HEK293 (cell line): ENCODE data around the gene THBS3.

Experiments used
- CTCF ChIA-PET: fragments of 350-600 bp; formaldehyde crosslinking; extraction: SDS; loops from one replicate; lab custom pipeline; 2021; ENCODE audit warnings: antibody characterized with exemption; lab: Yijun Ruan, JAX
- POLR2A ChIA-PET: fragments of 300-600 bp; formaldehyde crosslinking; extraction: SDS; loops from one replicate; lab custom pipeline; 2020; ENCODE audit warnings: antibody characterized with exemption, inconsistent platforms; lab: Yijun Ruan, JAX
- H3K27ac ChIP-seq: fragments of 200-500 bp; sonication (Bioruptor generic); 2 replicates; pipeline ENCODE4 v1.5.1; 2014; ENCODE audit warnings: low read depth, low read length, control low read depth, inconsistent platforms; ENCODE audit errors: extremely low read depth
- H3K36me3 ChIP-seq, 2 experiments: fragments of 200-500 bp in 1 of 2; sonication (Bioruptor generic) in 1 of 2; 1 replicate in 1 of 2; 2 replicates in 1 of 2; pipeline ENCODE4 v1.5.1; 2014 to 2017; ENCODE audit warnings: inconsistent platforms in 2 of 2, low read length in 2 of 2; ENCODE audit not compliant: control insufficient read depth in 2 of 2, insufficient read depth in 1 of 2
- H3K4me1 ChIP-seq: fragments of 200-500 bp; sonication (Bioruptor generic); 2 replicates; pipeline ENCODE4 v1.5.1; 2014; ENCODE audit warnings: mild to moderate bottlenecking, low read length, inconsistent platforms; ENCODE audit not compliant: control insufficient read depth, insufficient read depth
- H3K4me3 ChIP-seq: 2 replicates; pipeline ENCODE4 v1.5.1; 2011; ENCODE audit warnings: low read depth, mild to moderate bottlenecking, control low read depth, low read length, moderate library complexity
- H3K9me3 ChIP-seq: fragments of 200-500 bp; sonication (Bioruptor generic); 2 replicates; pipeline ENCODE4 v1.5.1; 2014; ENCODE audit warnings: low read depth, low read length, inconsistent platforms; ENCODE audit not compliant: control insufficient read depth, insufficient read depth
- IKZF3 ChIP-seq: fragments of 450-650 bp; IDR thresholded peaks from 2 replicates; pipeline ENCODE4 v1.5.0; 2018; ENCODE audit warnings: missing biosample characterization, mild to moderate bottlenecking, missing genetic modification characterization, moderate library complexity
- KLF16 ChIP-seq: fragments of 450-650 bp; formaldehyde crosslinking; IDR thresholded peaks from 2 replicates; pipeline ENCODE4 v1.5.1; 2017; ENCODE audit warnings: missing biosample characterization, missing genetic modification characterization
- KLF9 ChIP-seq: fragments of 450-650 bp; formaldehyde crosslinking; IDR thresholded peaks from 2 replicates; pipeline ENCODE4 v1.5.1; 2016; ENCODE audit warnings: missing biosample characterization, missing genetic modification characterization, low read depth
- REPIN1 ChIP-seq: fragments of 450-650 bp; formaldehyde crosslinking; IDR thresholded peaks from 2 replicates; pipeline ENCODE4 v1.5.1; 2017; ENCODE audit warnings: missing biosample characterization, missing genetic modification characterization, low read depth
- SCRT2 ChIP-seq: fragments of 450-650 bp; formaldehyde crosslinking; IDR thresholded peaks from 2 replicates; pipeline ENCODE4 v1.5.1; 2016; ENCODE audit warnings: missing biosample characterization, missing genetic modification characterization
- SETDB1 ChIP-seq: IDR thresholded peaks from one replicate; pipeline ENCODE4 v1.6.1; 2017; ENCODE audit warnings: mild to moderate bottlenecking, low read length, moderate library complexity, mixed read lengths; ENCODE audit not compliant: insufficient read length
- ZBTB20 ChIP-seq: fragments of 450-650 bp; formaldehyde crosslinking; IDR thresholded peaks from 2 replicates; pipeline ENCODE4 v1.5.1; 2016; ENCODE audit warnings: missing biosample characterization, missing genetic modification characterization
- ZBTB8A ChIP-seq: fragments of 450-650 bp; formaldehyde crosslinking; IDR thresholded peaks from 2 replicates; pipeline ENCODE4 v1.5.1; 2016; ENCODE audit warnings: missing biosample characterization, missing genetic modification characterization
- ZNF132 ChIP-seq: fragments of 450-650 bp; formaldehyde crosslinking; IDR thresholded peaks from 2 replicates; pipeline ENCODE4 v1.5.1; 2017; ENCODE audit warnings: missing biosample characterization, missing genetic modification characterization, borderline replicate concordance
- ZNF133 ChIP-seq: fragments of 450-650 bp; formaldehyde crosslinking; IDR thresholded peaks from 2 replicates; pipeline ENCODE4 v1.5.1; 2016; ENCODE audit warnings: missing biosample characterization, missing genetic modification characterization
- ZNF174 ChIP-seq: fragments of 450-650 bp; formaldehyde crosslinking; IDR thresholded peaks from 2 replicates; pipeline ENCODE4 v1.5.0; 2017; ENCODE audit warnings: missing biosample characterization, mild to moderate bottlenecking, missing genetic modification characterization
- ZNF214 ChIP-seq: fragments of 450-650 bp; formaldehyde crosslinking; IDR thresholded peaks from 2 replicates; pipeline ENCODE4 v1.5.1; 2017; ENCODE audit warnings: missing biosample characterization, mild to moderate bottlenecking, missing genetic modification characterization, borderline replicate concordance
- ZNF248 ChIP-seq: fragments of 450-650 bp; formaldehyde crosslinking; IDR thresholded peaks from 2 replicates; pipeline ENCODE4 v1.5.1; 2017; ENCODE audit warnings: missing biosample characterization, missing genetic modification characterization
- ZNF350 ChIP-seq: fragments of 450-650 bp; formaldehyde crosslinking; IDR thresholded peaks from 2 replicates; pipeline ENCODE4 v1.5.0; 2017; ENCODE audit warnings: missing biosample characterization, mild to moderate bottlenecking, missing genetic modification characterization
- ZNF394 ChIP-seq: fragments of 450-650 bp; formaldehyde crosslinking; IDR thresholded peaks from 2 replicates; pipeline ENCODE4 v1.5.1; 2016; ENCODE audit warnings: missing biosample characterization, missing genetic modification characterization, mild to moderate bottlenecking, moderate library complexity, borderline replicate concordance
- ZNF416 ChIP-seq: fragments of 450-650 bp; formaldehyde crosslinking; IDR thresholded peaks from 2 replicates; pipeline ENCODE4 v1.5.1; 2016; ENCODE audit warnings: missing biosample characterization, missing genetic modification characterization
- ZNF510 ChIP-seq: fragments of 450-650 bp; formaldehyde crosslinking; IDR thresholded peaks from 2 replicates; pipeline ENCODE4 v1.5.1; 2018; ENCODE audit warnings: mild to moderate bottlenecking, missing genetic modification characterization, missing biosample characterization; ENCODE audit not compliant: insufficient replicate concordance
- ZNF521 ChIP-seq: fragments of 450-650 bp; formaldehyde crosslinking; IDR thresholded peaks from 2 replicates; pipeline ENCODE4 v1.5.1; 2017; ENCODE audit warnings: missing biosample characterization, mild to moderate bottlenecking, missing genetic modification characterization
- ZNF549 ChIP-seq: fragments of 450-650 bp; IDR thresholded peaks from 2 replicates; pipeline ENCODE4 v1.5.1; 2018; ENCODE audit warnings: missing biosample characterization, missing genetic modification characterization, mild to moderate bottlenecking, inconsistent platforms, moderate library complexity
- ZNF560 ChIP-seq: fragments of 450-650 bp; formaldehyde crosslinking; IDR thresholded peaks from 2 replicates; pipeline ENCODE4 v1.5.1; 2017; ENCODE audit warnings: missing biosample characterization, missing genetic modification characterization, borderline replicate concordance
- ZNF621 ChIP-seq: fragments of 450-650 bp; formaldehyde crosslinking; IDR thresholded peaks from 2 replicates; pipeline ENCODE4 v1.5.1; 2017; ENCODE audit warnings: missing biosample characterization, missing genetic modification characterization
- ZNF629 ChIP-seq: fragments of 450-650 bp; formaldehyde crosslinking; IDR thresholded peaks from 2 replicates; pipeline ENCODE4 v1.5.1; 2017; ENCODE audit warnings: missing biosample characterization, missing genetic modification characterization
- ZNF654 ChIP-seq: fragments of 450-650 bp; formaldehyde crosslinking; IDR thresholded peaks from 2 replicates; pipeline ENCODE4 v1.5.1; 2016; ENCODE audit warnings: low read depth, missing biosample characterization, missing genetic modification characterization
- ZNF837 ChIP-seq: fragments of 450-650 bp; formaldehyde crosslinking; IDR thresholded peaks from 2 replicates; pipeline ENCODE4 v1.5.1; 2016; ENCODE audit warnings: missing biosample characterization, missing genetic modification characterization
- ZSCAN30 ChIP-seq: fragments of 450-650 bp; IDR thresholded peaks from 2 replicates; pipeline ENCODE4 v1.5.1; 2018; ENCODE audit warnings: missing biosample characterization, mild to moderate bottlenecking, missing genetic modification characterization, moderate library complexity
- TF ChIP-seq, protein P1 (sequence below): fragments of 450-650 bp; formaldehyde crosslinking; IDR thresholded peaks from 2 replicates; pipeline ENCODE4 v1.5.1; 2017; ENCODE audit warnings: missing biosample characterization, missing genetic modification characterization
- TF ChIP-seq, protein P2 (sequence below): fragments of 450-650 bp; formaldehyde crosslinking; IDR thresholded peaks from 2 replicates; pipeline ENCODE4 v1.5.1; 2017; ENCODE audit warnings: missing biosample characterization, missing genetic modification characterization
- TF ChIP-seq, protein P3 (sequence below): fragments of 450-650 bp; formaldehyde crosslinking; IDR thresholded peaks from 2 replicates; pipeline ENCODE4 v1.5.1; 2016; ENCODE audit warnings: missing biosample characterization, missing genetic modification characterization
- TF ChIP-seq, protein P4 (sequence below): fragments of 450-650 bp; formaldehyde crosslinking; IDR thresholded peaks from 2 replicates; pipeline ENCODE4 v1.5.1; 2016; ENCODE audit warnings: missing biosample characterization, missing genetic modification characterization, low read depth
- TF ChIP-seq, protein P5 (sequence below): fragments of 450-650 bp; formaldehyde crosslinking; IDR thresholded peaks from 2 replicates; pipeline ENCODE4 v1.5.1; 2016; ENCODE audit warnings: missing biosample characterization, missing genetic modification characterization

The THBS3 gene

DNA sequence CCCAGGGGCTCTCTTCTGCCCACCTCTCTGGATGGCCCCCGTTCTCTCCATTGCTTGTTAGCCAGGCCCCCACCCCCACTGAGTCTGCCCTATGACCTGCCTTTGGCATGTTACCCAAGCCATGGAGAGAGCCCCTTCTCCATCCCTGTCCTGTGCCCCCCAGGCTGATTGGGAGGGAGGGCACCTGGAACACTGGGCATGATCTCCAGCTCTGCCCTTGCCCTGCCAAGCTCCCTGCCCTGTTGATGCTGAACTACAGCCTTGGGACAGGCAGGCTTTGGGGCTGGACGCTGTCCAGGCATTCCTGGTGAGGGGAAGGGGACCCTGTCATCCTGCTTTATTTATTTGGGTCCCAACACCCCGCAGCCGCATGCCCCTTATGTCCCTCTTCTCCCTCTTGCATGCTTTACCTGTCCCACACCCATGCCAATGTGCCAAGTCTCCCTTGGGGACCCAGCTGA is 23.3 kb downstream of the THBS3 start:
- ChIA-PET CTCF (interaction anchor here (0.6 to 4.4 kb wide), 3 partner anchors 9 to 66 kb away, joined by 3 to 21 read pairs (median 15); partner anchors contain the start of gene KRTCAP2), POLR2A (interaction anchor here (1.0 kb wide), 1 partner anchor 9 kb away, joined by 3 read pairs; no protein-coding TSS in a partner anchor)
- Histone ChIP-seq H3K4me3 (no peak overlapping the region), H3K9me3 (no peaks in the 10 kb centered on the region)
- TF ChIP-seq ZNF133: no peak
- TF ChIP-seq ZNF350 (tag by site-specific recombination): no peak
- no peak for TF ChIP-seq ZBTB8A
- no peak for TF ChIP-seq ZNF837 (tag by site-specific recombination)
- no peak for TF ChIP-seq ZNF132
- no peak for TF ChIP-seq REPIN1
- no peak for TF ChIP-seq ZNF521
- no peak for TF ChIP-seq ZNF560 (tag by site-specific recombination)
- TF ChIP-seq, protein P1, sequence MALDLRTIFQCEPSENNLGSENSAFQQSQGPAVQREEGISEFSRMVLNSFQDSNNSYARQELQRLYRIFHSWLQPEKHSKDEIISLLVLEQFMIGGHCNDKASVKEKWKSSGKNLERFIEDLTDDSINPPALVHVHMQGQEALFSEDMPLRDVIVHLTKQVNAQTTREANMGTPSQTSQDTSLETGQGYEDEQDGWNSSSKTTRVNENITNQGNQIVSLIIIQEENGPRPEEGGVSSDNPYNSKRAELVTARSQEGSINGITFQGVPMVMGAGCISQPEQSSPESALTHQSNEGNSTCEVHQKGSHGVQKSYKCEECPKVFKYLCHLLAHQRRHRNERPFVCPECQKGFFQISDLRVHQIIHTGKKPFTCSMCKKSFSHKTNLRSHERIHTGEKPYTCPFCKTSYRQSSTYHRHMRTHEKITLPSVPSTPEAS (tag by site-specific recombination): no peak
- TF ChIP-seq ZNF214 (tag by site-specific recombination): no peak
- no peak for TF ChIP-seq KLF16 (tag by site-specific recombination)
- no peak for TF ChIP-seq SETDB1
- TF ChIP-seq, protein P2, sequence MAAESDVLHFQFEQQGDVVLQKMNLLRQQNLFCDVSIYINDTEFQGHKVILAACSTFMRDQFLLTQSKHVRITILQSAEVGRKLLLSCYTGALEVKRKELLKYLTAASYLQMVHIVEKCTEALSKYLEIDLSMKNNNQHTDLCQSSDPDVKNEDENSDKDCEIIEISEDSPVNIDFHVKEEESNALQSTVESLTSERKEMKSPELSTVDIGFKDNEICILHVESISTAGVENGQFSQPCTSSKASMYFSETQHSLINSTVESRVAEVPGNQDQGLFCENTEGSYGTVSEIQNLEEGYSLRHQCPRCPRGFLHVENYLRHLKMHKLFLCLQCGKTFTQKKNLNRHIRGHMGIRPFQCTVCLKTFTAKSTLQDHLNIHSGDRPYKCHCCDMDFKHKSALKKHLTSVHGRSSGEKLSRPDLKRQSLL (tag by site-specific recombination): no peak
- no peak for TF ChIP-seq ZNF621 (tag by site-specific recombination)
- no peak for TF ChIP-seq ZNF248 (tag by site-specific recombination)
- no peak for TF ChIP-seq ZNF629 (tag by site-specific recombination)
- no peak for TF ChIP-seq IKZF3 (tag by site-specific recombination)
- TF ChIP-seq, protein P3, sequence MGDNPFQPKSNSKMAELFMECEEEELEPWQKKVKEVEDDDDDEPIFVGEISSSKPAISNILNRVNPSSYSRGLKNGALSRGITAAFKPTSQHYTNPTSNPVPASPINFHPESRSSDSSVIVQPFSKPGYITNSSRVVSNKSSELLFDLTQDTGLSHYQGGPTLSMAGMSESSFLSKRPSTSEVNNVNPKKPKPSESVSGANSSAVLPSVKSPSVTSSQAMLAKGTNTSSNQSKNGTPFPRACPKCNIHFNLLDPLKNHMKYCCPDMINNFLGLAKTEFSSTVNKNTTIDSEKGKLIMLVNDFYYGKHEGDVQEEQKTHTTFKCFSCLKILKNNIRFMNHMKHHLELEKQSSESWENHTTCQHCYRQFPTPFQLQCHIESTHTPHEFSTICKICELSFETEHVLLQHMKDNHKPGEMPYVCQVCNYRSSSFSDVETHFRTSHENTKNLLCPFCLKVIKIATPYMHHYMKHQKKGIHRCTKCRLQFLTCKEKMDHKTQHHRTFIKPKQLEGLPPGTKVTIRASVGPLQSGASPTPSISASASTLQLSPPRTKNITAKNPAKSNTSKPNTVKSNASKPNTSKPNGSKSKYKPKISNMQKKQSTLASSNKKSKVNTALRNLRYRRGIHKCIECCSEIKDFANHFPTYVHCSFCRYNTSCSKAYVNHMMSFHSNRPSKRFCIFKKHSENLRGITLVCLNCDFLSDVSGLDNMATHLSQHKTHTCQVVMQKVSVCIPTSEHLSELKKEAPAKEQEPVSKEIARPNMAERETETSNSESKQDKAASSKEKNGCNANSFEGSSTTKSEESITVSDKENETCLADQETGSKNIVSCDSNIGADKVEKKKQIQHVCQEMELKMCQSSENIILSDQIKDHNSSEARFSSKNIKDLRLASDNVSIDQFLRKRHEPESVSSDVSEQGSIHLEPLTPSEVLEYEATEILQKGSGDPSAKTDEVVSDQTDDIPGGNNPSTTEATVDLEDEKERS (tag by site-specific recombination): no peak
- TF ChIP-seq ZNF654: no peak
- TF ChIP-seq, protein P4, sequence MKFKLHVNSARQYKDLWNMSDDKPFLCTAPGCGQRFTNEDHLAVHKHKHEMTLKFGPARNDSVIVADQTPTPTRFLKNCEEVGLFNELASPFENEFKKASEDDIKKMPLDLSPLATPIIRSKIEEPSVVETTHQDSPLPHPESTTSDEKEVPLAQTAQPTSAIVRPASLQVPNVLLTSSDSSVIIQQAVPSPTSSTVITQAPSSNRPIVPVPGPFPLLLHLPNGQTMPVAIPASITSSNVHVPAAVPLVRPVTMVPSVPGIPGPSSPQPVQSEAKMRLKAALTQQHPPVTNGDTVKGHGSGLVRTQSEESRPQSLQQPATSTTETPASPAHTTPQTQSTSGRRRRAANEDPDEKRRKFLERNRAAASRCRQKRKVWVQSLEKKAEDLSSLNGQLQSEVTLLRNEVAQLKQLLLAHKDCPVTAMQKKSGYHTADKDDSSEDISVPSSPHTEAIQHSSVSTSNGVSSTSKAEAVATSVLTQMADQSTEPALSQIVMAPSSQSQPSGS: no peak
- TF ChIP-seq, all 188 proteins: peak for 0
- Histone ChIP-seq H3K36me3 (no peaks in the 10 kb centered on the region), H3K4me1 (no peaks in the 10 kb centered on the region), H3K27ac (no peak overlapping the region)

DNA sequence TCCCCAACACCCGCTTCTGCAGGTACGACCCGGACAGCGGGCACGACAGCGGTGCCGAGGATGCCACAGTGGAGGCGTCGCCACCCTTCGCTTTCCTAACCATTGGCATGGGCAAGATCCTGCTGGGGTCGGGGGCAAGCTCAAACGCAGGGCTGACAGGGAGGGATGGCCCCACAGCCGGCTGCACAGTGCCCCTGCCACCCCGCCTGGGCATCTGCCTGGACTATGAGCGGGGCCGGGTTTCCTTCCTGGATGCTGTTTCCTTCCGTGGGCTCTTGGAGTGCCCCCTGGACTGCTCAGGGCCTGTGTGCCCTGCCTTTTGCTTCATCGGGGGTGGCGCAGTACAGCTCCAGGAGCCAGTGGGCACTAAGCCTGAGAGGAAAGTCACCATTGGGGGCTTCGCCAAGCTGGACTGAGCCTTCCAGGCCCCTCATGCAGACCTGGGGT is 23.9 kb downstream of the THBS3 start:
- H3K4me3 ChIP-seq: no peak overlapping the region
- H3K36me3 ChIP-seq: no peaks in the 10 kb centered on the region
- CTCF ChIA-PET: interaction anchor here (0.5 to 4.4 kb wide), 4 partner anchors 9 to 386 kb away, joined by 3 to 21 read pairs (median 9); partner anchors contain the start of gene KRTCAP2
- no peak overlapping the region for H3K27ac ChIP-seq
- no peaks in the 10 kb centered on the region for H3K9me3 ChIP-seq
- H3K4me1 ChIP-seq: no peaks in the 10 kb centered on the region
- POLR2A ChIA-PET: interaction anchor here (1.0 kb wide), 1 partner anchor 10 kb away, joined by 3 read pairs; no protein-coding TSS in a partner anchor
- TF ChIP-seq ZNF549 (tag by site-specific recombination) (no peak), ZNF416 (tag by site-specific recombination) (no peak), KLF9 (no peak), ZBTB20 (tag by site-specific recombination) (no peak), ZNF174 (tag by site-specific recombination) (no peak), SCRT2 (no peak), ZNF394 (tag by site-specific recombination) (no peak), ZNF510 (tag by site-specific recombination) (no peak), ZSCAN30 (no peak)
- TF ChIP-seq, protein P5, sequence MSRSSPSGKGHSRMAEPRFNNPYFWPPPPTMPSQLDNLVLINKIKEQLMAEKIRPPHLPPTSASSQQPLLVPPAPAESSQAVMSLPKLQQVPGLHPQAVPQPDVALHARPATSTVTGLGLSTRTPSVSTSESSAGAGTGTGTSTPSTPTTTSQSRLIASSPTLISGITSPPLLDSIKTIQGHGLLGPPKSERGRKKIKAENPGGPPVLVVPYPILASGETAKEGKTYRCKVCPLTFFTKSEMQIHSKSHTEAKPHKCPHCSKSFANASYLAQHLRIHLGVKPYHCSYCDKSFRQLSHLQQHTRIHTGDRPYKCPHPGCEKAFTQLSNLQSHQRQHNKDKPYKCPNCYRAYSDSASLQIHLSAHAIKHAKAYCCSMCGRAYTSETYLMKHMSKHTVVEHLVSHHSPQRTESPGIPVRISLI (tag by site-specific recombination): no peak
